HG03103 (cell line): ENCODE measurements around the gene SCARB1.

Source experiments
- ATAC-seq: cut with Tn5 transposase; IDR thresholded peaks from one replicate; pipeline ENCODE4 v1.9.1; 2021; ENCODE audit warnings: low read depth; ENCODE audit not compliant: unreplicated experiment

SCARB1 gene

DNA sequence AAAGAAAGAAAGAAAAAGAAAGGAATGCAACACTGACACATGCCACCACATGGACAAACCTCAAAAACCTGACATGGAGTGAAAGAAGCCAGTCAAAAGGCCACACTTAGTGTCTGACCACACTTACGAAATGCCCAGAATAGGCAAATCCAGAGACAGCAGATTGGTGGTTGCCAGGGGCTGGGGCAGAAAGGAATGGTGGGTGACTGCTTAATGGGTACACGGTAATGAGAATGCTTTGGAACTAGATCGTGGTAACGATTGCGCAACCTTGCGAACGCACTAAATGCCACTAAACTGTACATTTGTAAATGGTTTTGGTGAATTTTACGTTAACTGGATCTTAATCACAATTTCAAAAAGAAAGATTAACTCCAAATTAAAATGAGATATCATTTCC, 39.5 kb downstream of the SCARB1 start:
- no peak for ATAC-seq

DNA sequence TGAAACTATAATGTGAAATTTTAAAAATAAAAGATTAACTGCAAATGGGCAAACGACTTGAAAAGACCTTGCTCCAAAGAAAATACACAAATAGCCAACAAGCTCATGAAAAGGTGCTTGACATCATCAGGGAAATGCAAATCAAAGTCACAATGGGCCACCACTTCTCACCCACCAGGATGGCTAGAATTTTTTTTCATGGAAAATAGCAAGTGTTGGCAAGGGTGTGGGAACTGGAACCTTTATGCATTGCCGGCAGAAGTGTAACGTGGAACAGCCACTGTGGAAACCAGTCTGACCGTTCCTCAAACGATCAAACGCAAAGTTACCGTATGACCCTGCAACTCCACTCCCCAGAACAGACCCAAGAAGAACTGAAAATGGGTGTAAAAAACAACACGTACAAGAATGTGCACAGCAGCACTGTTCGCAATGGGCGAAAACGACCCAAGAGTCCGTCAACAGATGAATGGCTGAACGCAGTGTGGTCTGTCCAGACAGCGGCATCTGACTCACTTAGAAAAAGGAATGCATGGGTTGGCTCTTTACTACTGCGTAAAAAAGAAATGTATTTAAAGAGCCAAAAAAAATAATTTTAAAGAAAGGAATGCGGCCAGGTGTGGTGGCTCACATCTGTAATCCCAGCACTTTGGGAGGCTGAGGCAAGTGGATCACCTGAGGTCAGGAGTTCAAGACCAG, 40.2 kb downstream of the SCARB1 start:
- no peak for ATAC-seq

DNA sequence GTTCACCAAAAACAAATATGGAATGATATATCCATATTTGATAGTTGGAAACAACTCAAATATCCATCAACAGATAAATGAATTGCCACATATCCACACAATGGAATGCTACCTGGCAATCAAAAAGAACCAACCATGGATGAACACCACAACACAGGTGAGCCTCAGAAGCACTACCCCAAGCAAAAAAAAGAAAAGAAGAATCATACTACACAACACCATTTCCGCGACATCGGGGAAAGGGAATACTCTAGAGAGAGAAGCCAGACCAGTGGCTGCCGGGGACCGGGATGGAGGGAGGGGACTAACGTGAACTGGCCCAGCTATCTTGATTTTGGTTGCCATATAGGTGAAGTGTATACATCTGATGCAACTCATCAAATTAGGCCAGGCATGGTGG, 41.4 kb downstream of the SCARB1 start:
- ATAC-seq = no peak

DNA sequence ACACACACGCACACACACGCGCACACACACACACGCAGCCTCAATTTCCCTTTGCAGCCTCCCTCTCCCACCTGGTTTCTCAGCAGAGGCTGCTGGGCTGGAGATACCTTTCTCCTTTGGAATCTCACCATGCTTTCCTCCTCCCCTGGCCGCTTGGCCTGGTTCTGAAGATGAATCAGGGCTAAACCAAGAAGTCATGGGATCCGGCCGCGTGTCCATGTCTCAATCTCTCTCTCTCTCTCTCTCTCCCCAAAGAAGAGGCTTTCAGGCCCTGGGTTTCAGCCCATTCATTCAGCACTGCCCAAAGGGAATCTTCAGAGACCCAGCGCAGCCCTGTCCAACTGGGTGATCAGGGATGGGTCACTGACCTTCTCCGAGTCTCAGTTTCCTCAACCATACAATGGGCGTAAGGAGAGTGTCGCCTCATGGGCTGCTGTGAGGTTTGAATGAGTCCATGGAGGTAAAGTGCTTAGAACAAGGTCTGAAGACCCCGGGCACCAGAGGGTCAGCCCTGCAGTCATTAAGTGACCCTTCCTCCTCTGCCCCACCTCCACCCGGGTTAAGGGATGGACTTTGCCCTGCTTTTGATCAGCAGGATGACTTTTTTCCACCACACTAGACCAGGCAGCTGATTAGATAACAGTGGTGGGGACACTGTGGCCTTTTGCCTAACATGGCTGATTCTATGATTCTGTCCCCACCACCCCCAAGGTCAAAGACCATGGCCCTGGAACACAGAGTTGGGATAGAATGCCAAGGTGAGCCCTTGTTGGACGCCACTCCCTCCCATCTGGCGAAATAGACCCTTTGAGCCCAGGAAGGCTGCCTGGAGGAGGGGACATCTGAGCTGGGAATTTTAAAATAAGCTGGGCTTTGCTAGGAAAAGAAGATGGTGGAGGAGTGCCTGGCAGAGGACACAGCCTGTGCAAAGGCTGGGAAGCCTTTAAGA, 42.1 kb downstream of the SCARB1 start:
- ATAC-seq = no peak

DNA sequence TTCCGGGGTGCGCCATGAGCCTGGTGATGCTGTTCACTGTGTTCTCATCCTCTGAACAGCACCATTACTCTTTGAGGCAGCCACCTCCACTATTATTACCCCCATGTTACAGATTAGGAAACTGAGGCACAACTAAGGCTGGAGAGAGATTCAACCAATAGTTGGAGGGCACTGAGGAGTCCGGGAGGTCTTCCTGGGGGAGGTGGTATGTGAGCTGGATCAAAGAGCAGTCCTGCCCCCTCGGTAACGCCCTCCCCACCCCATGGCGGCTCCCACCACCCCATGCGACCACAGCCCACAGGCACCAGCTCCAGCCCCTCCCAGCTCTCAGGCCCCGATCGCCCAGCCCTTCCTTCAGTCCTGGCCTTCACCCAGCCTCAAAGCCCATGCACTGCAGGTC, 43.5 kb downstream of the SCARB1 start:
- ATAC-seq = no peak

DNA sequence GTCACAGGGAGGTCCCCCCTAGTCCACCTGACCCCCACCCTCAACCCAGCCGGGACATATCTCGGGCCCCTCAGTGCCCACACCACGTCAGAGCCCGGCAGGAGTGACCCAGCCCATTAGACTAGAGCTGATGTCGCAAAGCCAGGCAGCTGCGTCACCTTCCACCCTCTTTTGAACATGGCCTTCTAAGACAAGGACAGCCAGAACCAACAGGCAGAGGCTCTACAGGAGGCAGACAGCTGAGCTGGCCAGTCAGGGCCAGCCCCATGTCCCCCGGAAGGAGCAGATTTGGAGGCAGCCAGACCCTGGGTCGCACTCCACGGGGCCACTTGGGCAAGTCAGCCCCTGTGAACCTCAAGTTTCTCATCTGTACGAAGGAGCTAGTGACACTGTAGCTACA, 44.1 kb downstream of the SCARB1 start:
- no peak for ATAC-seq

DNA sequence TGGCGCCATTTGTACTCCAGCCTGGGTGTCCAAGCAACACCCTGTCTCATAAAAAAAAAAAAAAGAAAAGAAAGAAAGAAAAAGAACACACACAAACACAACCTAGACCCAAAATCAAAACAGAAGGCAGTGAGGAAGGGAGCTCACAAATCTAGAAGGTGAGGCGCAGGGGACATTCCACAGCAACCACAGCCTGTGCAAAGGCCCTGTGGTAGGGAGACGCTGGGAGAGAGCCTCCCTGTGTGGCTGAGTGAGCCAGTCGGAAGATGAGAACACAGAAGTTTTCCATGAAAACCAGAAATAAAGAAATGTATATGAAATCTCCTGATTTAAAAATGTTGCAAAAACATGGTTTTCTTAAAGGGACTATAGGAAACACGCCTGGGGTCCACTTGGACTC, 44.6 kb downstream of the SCARB1 start:
- no peak for ATAC-seq

DNA sequence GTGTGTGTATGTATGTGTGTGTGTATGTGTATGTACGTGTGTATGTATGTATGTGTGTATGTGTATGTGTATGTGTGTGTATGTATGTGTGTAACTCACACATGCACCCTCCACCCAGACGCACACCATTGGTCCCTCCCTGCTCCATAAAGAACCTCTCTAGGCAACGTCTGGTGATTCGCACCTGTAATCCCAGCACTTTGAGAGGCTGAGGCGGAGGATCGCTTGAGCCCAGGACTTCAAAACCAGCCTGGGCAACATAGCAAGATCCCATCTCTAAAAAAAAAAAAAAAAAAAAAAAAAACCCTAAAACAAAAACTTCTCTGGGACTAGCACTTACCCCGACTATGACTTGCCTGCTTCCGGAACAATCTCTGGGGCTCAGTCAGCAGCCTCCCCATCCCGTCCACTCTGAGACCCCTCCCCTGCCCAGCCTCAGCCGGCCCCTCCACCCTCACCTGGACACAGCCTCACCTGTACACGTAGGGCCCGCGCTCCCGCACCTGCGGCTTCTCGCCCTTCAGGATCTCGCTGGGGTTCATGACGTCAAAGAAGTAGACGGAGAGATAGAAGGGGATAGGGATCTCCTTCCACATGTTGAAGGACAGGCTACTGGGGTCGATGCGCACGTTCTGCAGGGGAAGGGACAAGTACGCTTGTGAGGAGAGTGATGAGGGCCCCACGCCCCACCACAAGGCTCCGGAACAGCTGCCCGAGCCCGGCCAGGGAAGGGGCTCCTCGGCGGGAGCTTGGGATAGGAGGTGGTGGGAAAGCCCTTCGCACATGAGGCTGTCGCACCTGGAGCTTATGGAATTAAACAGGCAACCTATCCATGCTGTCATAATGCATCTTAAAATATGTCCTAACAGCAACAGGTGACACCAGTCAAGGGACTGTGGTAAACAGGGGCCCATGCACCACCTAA, 46.3 kb downstream of the SCARB1 start:
- no peak for ATAC-seq

DNA sequence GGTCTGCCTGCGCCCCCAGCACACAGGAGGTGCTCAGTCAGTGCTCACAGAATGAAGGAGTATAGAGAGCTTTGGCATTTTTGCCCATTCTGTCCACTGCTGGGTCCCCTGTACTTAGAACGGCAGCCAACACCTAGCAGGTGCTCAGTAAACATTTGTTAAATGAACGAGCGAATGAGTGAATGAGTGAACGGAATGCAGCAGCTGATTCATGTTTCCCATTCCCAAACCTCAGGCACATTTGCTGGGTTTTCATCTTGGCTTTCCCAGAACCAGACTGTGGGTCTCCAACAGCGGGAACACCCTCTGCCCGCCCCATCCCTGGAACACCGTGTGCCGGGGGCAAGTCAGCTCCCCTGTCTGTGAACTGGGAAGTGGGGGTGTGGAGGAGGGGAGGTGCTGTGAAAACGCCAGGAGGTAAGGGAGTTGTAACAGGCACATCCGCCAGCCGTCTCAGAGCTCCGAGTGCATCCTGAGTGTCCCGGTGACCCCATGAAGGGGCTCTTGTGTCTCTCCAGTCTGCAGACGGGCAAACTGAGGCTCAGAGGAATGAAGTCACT, 47.3 kb downstream of the SCARB1 start:
- no peak for ATAC-seq

DNA sequence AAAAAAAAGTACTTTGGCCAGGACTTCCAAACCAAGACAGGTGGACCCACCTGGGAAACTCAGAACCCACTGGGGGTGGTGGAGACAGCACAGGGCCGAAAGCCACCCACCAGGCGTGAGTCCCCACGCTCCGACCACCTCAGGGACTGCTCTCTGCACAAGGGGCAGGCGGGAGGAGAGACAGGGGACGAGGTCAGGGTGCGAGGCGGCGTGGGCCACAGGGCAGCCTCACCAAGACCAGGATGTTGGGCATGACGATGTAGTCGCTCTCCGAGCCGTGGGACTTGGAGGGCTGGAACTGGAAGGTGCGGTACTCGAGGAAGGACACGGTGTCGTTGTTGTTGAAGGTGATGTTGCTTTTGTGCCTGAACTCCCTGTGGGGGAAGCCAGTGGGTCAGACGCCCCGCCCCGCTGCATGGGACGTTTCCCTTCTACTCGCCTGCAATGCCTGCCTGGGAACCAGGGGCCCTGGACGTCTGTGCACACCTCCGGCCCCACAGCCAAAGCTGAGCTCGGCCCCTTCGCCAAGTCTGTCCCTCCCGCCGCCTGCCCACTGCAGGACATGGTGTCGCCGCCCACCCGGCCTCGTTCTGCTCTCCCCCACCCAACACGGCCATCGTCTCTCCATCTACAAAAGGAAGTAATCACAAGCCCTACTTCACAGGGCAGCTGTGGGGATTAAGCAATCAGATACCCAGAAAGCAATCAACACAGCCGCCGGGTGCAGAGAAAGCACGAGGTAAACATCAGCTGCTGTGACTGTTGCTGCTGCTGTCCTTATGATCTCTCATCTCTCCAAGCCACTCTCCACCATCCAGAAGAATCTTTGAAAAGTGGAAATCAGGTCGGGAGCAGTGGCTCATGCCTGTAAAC, 48.7 kb downstream of the SCARB1 start:
- no peak for ATAC-seq

DNA sequence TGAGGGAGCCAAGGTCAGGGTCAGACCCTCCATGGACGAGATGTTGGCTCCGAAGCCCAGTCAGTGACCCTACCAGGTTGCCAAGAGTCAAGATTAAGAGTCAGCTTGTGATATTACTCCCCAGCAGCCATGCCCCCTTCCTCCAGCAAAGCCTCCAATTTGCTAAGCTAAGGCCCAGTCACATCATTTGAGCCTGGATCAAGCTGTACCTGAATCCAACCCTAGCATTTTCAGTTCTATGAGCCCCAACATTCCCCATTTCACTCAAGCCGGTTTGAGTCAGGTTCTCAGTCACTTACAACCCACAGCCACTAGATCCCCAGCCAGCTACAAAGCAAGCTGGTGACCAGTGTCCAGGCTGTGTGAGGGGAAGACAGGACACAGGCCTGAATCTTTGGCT, 49.9 kb downstream of the SCARB1 start:
- no peak for ATAC-seq

DNA sequence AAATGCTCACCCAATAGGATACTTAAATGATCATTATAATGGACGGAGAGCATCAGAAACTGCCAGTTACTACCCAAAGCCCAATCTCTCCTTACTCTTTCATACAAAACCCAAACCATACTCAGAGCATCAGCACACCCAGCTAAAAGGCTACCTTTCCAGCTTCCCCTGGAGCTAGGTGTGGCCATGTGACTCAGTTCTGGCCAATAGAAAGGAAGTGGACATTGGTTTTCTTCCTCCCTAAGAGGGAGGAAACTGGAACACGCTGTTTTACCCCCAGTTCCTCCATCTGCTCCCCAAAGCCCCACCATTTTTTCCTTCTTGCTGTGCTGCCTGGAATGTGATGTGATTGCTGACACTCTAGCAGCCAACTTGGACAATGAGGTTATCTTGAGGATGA, 50.7 kb downstream of the SCARB1 start:
- no peak for ATAC-seq

DNA sequence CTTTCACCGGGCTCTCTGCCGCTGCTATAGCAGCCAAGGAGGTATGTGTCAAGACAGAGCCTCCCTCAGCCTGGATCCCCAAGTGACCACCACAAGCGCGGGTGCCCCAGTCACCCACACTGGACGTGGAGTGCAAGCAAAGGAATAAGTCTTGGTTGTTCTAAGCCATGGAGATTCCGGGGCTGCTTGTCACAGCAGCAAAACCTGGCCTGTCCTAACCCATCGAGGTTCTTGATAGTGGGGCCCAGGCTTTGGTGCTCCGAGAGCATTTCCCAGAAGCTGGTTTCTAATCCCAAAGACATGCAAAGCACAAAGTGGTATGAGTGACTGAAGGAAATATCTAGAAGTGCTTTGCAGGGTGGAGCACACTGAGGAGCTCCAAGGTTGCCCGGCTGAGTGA, 51.3 kb downstream of the SCARB1 start:
- ATAC-seq = no peak

DNA sequence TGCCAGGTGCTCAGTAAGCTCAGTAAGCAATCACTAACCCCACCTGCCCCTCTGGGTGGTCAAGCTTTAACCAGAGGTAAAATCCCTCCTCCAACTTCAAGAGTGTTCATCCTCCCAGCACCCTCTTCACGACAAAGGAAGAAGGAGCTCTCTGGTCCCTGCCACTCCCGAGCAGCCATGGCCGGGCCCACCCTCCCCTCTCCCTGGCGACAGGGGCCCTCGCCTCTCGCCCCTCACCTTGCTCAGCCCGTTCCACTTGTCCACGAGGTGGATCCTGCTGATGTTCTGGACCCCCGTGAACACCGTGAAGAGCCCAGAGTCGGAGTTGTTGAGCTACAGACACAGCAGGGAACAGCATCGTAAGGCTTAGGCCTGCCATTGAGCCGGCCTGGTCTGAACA, 52.0 kb downstream of the SCARB1 start:
- ATAC-seq = no peak

DNA sequence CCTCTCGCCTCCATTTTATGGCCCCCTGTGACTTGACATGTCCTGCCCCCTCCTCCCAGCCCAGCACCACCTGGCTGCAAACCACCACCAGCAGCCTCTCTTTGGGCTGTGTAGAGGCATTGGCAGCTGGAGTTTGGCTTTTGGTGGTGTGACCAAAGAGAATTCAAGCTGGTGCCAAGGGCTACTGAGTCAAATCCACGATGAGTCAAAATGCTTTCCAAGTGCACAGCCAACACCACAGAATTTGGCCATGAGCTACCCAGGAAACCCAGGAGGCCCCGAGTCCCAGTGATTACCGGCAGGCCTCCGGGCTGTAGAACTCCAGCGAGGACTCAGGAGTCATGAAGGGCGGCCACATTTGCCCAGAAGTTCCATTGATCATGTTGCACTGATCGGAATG, 53.8 kb downstream of the SCARB1 start:
- ATAC-seq = no peak

DNA sequence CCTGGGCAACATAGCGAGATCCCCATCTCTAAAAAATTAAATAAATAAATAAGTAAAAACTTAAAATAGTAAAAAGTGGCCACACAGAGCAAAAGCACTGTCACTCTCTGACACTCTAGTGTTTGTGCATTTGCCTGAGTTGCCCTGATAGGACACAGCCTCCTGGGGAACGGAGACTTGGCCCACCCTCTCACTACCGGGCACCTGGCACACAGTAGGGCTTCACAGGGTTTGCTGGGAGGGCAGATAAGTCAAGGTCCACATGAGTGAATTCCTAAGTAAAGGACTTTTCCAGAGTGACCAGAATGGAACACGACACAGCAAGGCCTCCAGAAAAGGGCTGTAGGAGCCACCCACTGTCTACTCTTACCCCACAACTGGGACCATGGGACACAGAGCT, 54.3 kb downstream of the SCARB1 start:
- no peak for ATAC-seq

DNA sequence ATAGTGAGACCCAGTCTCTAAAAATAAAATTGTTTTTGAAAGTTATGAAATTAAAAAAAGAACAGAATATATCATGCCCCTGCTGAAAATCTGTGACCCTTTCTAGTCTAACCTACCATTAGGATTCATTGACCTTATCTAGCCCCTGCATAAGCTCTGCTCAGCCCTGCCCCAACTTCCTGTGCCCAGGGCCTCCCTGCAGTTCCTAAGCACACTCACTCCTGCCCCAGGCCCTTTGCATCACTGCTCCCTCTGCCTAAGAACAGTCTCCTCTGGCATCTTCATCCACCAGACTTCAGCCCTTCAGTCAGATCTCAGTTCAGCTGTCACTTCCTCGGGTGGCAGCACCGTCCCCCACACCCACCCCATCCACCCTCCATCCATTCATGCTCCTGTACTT, 55.4 kb downstream of the SCARB1 start:
- ATAC-seq = no peak

DNA sequence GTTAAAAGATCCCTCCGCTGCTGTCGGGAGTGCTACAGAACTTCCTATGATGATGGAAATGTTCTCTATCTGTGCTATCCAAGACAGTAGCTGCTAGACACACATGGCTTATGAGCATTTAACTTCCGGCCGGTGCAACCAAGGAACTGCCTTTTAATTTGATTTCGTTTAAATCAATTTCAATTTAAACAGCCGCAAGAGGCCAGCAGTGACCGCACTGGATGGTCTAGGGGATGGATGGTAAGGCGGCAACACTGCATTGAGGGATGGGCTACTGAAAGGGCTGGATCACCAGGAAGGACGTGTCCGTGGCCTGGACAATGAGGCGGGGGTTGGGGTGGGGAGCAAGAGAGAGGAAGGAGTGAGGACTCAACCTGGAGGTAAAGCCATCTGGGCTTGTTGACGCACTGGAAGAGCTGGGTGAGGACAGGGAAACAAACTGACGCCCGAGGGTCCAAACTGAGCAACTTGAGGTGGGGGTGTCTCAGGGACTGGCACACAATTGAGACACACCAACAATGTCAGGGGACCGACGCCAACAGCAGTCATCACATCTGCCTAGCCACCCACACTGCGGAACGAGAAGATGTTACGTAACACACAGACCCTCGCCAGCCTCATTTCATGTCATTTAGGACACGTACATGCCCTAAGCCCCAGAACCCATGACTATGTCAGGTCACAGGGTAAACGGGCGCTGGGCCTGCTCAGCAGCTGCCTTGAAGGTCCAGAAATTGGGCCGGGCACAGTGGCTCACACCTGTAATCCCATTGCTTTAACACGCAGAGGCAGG, 57.6 kb downstream of the SCARB1 start:
- ATAC-seq = no peak

DNA sequence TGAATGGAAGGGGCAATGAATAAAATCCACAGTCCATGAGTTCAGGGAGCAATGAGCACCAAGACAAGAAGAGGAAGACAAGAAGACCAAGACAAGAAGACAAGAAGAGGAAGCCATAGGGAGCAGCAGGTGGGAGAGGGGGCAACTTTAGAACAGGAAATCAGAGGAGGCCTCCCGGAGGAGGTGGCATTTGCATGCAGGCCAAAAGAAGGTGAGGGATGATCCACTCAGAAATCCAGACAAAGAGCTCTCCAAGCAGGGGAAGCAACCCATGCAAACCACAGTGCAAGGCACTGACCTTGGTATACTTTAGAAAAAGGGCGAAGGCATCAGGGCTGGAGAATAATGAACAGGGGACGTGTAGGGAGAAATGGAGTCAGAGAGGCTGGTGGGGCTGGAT, 58.6 kb downstream of the SCARB1 start:
- ATAC-seq = no peak
